MCF 10A (cell line): ENCODE measurements around the gene DHX34. TPM values are rescaled to one million over a fixed set of nuclear protein-coding genes. Genes with fewer than 3 reads are reported as not detected.

Experiments
- BruUV-seq: library from RNA; stranded (reverse); fragments of 400-500 nt; replicated peaks from 2 replicates; lab custom pipeline; 2021; lab: Mats Ljungman, UMichigan
- CTCF ChIA-PET: fragments of 300-600 bp; sonication (Branson Sonifier 250); formaldehyde crosslinking; extraction: SDS; loops from one replicate; lab custom pipeline; 2021; ENCODE audit warnings: antibody characterized with exemption, inconsistent platforms; lab: Yijun Ruan, JAX
- POLR2A ChIA-PET: fragments of 300-600, 350-650 bp; sonication (Branson Sonifier 250); formaldehyde crosslinking; extraction: SDS; loops from one replicate; lab custom pipeline; 2020; ENCODE audit warnings: antibody characterized with exemption, inconsistent platforms; lab: Yijun Ruan, JAX
- DNase-seq: peaks from one replicate; pipeline ENCODE4 v3.0.0-alpha.2; 2018; ENCODE audit not compliant: unreplicated experiment
- H3K27ac Mint-ChIP-seq: one replicate; pipeline ENCODE4 v1.8.0; 2022; ENCODE audit warnings: mild to moderate bottlenecking, low read depth, mixed read lengths; ENCODE audit not compliant: unreplicated experiment
- H3K27me3 Mint-ChIP-seq: one replicate; pipeline ENCODE4 v1.8.0; 2022; ENCODE audit warnings: mixed read lengths; ENCODE audit not compliant: insufficient read depth, unreplicated experiment
- H3K36me3 Mint-ChIP-seq: one replicate; pipeline ENCODE4 v1.8.0; 2022; ENCODE audit warnings: mild to moderate bottlenecking, moderate library complexity, mixed read lengths; ENCODE audit not compliant: insufficient read depth, unreplicated experiment
- H3K4me1 Mint-ChIP-seq: one replicate; pipeline ENCODE4 v1.8.0; 2022; ENCODE audit warnings: mixed read lengths; ENCODE audit not compliant: insufficient read depth, unreplicated experiment
- H3K4me3 Mint-ChIP-seq: one replicate; pipeline ENCODE4 v1.8.0; 2022; ENCODE audit warnings: mild to moderate bottlenecking, moderate library complexity, mixed read lengths; ENCODE audit not compliant: unreplicated experiment
- H3K9me3 Mint-ChIP-seq: one replicate; pipeline ENCODE4 v1.8.0; 2022; ENCODE audit warnings: mixed read lengths; ENCODE audit not compliant: unreplicated experiment
- CTCF ChIP-seq: fragments of 200-600 bp; IDR thresholded peaks from one replicate; pipeline ENCODE4 v1.8.0; 2022; ENCODE audit warnings: antibody characterized with exemption, mild to moderate bottlenecking; ENCODE audit not compliant: unreplicated experiment
- intact Hi-C: fragments of 100-400 bp; cut with micrococcal nuclease; formaldehyde crosslinking; loops from 2 replicates; pipeline ENCODE4 v1.14.1; 2022
- total RNA-seq: library from RNA; stranded (reverse); gene quantifications from 2 replicates; pipeline ENCODE4 v1.2.3, GENCODE V29; 2022

Gene DHX34
- total RNA-seq, 1 experiment from 2014 or later = 34.7 TPM

GRCh38 chr19:47417746-47418691 is 68.9 kb downstream of the DHX34 start:
- ChIA-PET CTCF (interaction anchor here (0.6 to 3.2 kb wide), 3 partner anchors 10 to 26 kb away, joined by 3 to 18 read pairs (median 3); no protein-coding TSS in a partner anchor), POLR2A (interaction anchor here (0.6 to 0.7 kb wide), 3 partner anchors 123 to 388 kb away, joined by 3 read pairs; no protein-coding TSS in a partner anchor)
- peak overlapping the region; percentile 63 for H3K4me3 Mint-ChIP-seq
- peaks cover 71% of the 10 kb centered on the region for H3K27me3 Mint-ChIP-seq
- intact Hi-C loops = no loop called here
- H3K4me1 Mint-ChIP-seq = peaks cover 32% of the 10 kb centered on the region
- no peaks in the 10 kb centered on the region for H3K9me3 Mint-ChIP-seq
- BruUV-seq = no TSS peak
- no peak for TF ChIP-seq CTCF
- DNase-seq = no peak
- H3K27ac Mint-ChIP-seq = no peak overlapping the region
- no peaks in the 10 kb centered on the region for H3K36me3 Mint-ChIP-seq

DNA sequence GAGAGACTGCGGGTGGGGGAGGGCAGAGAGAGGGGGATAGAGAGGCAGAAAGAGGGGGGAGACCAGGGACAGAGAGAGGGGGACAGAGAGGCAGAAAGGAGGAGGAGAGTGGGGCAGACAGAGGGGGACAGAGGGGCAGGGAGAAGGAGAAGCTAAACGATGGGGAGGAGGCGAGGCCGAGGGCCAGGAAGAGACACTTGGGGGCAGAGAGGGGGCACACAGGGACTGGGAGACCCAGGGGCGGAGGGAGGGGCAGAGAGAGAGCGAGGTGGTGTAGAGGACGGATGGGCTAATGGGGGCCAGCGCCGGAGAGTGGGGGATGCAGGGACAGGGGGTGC is 69.5 kb downstream of the DHX34 start:
- Mint-ChIP-seq H3K9me3 (no peaks in the 10 kb centered on the region), H3K36me3 (no peaks in the 10 kb centered on the region), H3K27ac (no peak overlapping the region), H3K27me3 (peaks cover 77% of the 10 kb centered on the region), H3K4me1 (peaks cover 32% of the 10 kb centered on the region), H3K4me3 (peak overlapping the region; percentile 63)
- ChIA-PET POLR2A (interaction anchor here (0.7 kb wide), 1 partner anchor 387 kb away, joined by 3 read pairs; no protein-coding TSS in a partner anchor), CTCF (interaction anchor here (0.6 kb wide), 1 partner anchor 10 kb away, joined by 3 read pairs; no protein-coding TSS in a partner anchor)
- no peak for DNase-seq
- BruUV-seq = no TSS peak
- intact Hi-C loops = no loop called here
- no peak for TF ChIP-seq CTCF

DNA sequence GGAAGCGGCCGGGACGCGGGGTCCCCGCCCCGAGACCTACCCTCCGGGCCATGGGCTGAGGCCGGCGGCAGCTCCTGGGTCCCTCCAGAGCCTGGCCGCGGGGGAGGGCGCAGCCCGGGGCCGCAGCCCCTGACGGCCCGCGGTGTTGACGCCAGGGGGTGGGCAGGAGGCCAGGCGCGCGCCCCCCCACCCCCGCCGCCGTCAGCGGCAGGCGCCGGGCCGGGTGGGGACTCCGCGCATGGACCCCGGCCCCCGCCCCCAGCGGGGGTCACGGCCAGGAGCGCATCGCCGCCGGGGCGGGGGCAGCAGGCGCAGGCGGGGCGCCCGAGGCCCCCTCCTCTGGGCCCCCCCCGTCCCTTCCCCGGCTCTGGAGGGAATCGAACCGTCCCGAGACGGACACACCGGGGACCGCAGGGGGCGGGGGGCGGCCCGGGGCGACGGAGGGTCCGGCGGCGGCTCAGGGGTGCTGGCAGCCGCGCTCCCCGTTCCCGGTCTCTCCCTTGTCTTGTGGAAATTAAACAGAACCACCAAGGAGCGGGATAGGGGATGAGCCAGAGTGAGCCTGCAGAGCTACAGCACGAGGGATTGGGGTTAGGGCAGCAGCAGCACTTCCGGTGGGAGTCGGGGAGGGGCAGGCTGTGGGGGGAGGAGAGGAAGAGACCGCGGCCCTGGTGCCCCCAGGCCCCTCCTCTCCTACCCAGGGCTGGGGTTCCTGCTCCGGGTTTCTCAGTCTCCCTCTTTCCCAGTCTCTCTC is 70.1 kb downstream of the DHX34 start, which contains the start of gene MEIS3:
TSS of gene MEIS3 (minus strand) at position 498 of the 754 bp plus-strand sequence. CDS start at position 52, 446 bp downstream.
- CTCF ChIA-PET = interaction anchor here (0.6 kb wide), 1 partner anchor 70 kb away, joined by 5 read pairs; the partner anchor contains the start of gene DHX34
- H3K4me3 Mint-ChIP-seq = peak within 1 kb of the TSS; percentile 63
- intact Hi-C loops = no loop called here
- peaks cover 81% of the 10 kb centered on the region for H3K27me3 Mint-ChIP-seq
- H3K4me1 Mint-ChIP-seq = peaks cover 32% of the 10 kb centered on the region
- BruUV-seq = no TSS peak
- no peaks in the 10 kb centered on the region for H3K9me3 Mint-ChIP-seq
- no peaks in the 10 kb centered on the region for H3K36me3 Mint-ChIP-seq
- no peak for TF ChIP-seq CTCF
- POLR2A ChIA-PET = no interaction called here
- DNase-seq = no peak
- peak within 1 kb of the TSS; percentile 33 for H3K27ac Mint-ChIP-seq
